GM19099 (cell line): ENCODE measurements around the gene PEX14.

Source experiments
- POLR2A ChIP-seq: IDR thresholded peaks from 3 replicates; pipeline ENCODE4 v1.6.1; 2011; ENCODE audit warnings: low read depth; ENCODE audit not compliant: insufficient read length; ENCODE audit errors: extremely low read depth

The PEX14 gene

GRCh38 chr1:10578070-10578469 lies 103.3 kb downstream of the PEX14 start:
- no peak for TF ChIP-seq POLR2A

GRCh38 chr1:10583641-10584040 lies 108.9 kb downstream of the PEX14 start:
- no peak for TF ChIP-seq POLR2A

GRCh38 chr1:10585242-10585641 lies 110.5 kb downstream of the PEX14 start:
- no peak for TF ChIP-seq POLR2A

GRCh38 chr1:10586125-10586524 lies 111.4 kb downstream of the PEX14 start:
- TF ChIP-seq POLR2A, result no peak

GRCh38 chr1:10588640-10589039 lies 113.9 kb downstream of the PEX14 start:
- TF ChIP-seq POLR2A, result no peak

GRCh38 chr1:10589074-10589473 lies 114.3 kb downstream of the PEX14 start:
- TF ChIP-seq POLR2A, result no peak

GRCh38 chr1:10591010-10591409 lies 116.3 kb downstream of the PEX14 start:
- TF ChIP-seq POLR2A, result no peak

GRCh38 chr1:10592373-10592772 lies 117.6 kb downstream of the PEX14 start:
- TF ChIP-seq POLR2A, result no peak

GRCh38 chr1:10593750-10594149 lies 119.0 kb downstream of the PEX14 start:
- no peak for TF ChIP-seq POLR2A

- TF ChIP-seq POLR2A, result no peak
Observed at GRCh38 chr1:10594595-10595223, 120.0 kb downstream of the PEX14 start.

GRCh38 chr1:10596780-10597179 lies 122.0 kb downstream of the PEX14 start:
- no peak for TF ChIP-seq POLR2A

GRCh38 chr1:10597492-10598388 lies 123.0 kb downstream of the PEX14 start:
- TF ChIP-seq POLR2A, result no peak

GRCh38 chr1:10598389-10598702 lies 123.6 kb downstream of the PEX14 start:
- no peak for TF ChIP-seq POLR2A

GRCh38 chr1:10599194-10599861 lies 124.6 kb downstream of the PEX14 start:
- no peak for TF ChIP-seq POLR2A

- no peak for TF ChIP-seq POLR2A
Observed at GRCh38 chr1:10601342-10602070, 126.8 kb downstream of the PEX14 start.
